ENCODE measurements around the gene PCBP3. TPM values are rescaled to one million over a fixed set of nuclear protein-coding genes. Genes with fewer than 3 reads are reported as not detected.

PCBP3 gene
- total RNA-seq, 1 experiment from 2014 or later = 10.9 TPM

DNA sequence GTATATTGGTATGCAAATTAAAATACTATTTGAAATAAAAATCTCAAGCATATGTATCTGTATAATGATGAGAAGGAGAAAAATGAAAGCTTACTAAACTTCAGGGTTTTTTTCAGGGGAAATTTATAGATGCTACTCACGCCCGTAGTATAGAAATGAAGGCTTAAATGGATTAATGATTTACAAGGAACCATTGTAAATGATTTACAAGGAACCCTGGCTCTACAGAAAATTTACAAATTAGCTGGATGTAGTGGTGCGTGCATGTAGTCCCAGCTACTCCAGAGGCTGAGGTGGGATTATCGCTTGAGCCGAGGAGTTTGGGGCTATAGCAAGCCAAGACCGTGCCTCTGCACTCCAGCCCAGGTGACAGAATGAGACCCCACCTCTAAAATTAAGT lies 150.5 kb downstream of the PCBP3 start:
- Histone ChIP-seq H2BK120ac (ENCODE audit: low read depth, low read length, poor library complexity, severe bottlenecking) (no peak overlapping the region), H3K23me2 (ENCODE audit: insufficient read length, low read depth, low read length, poor library complexity, severe bottlenecking) (no peaks in the 10 kb centered on the region), H3K14ac (ENCODE audit: insufficient read depth, low read length) (no peak overlapping the region), H2BK5ac (ENCODE audit: insufficient read length, low read length) (no peak overlapping the region), H3K27me3 (ENCODE audit: insufficient read depth, low read length) (no peaks in the 10 kb centered on the region), H3K79me2 (ENCODE audit: insufficient read depth, low read length) (no peaks in the 10 kb centered on the region), H3K9me3 (ENCODE audit: control insufficient read depth, low read depth, low read length) (no peaks in the 10 kb centered on the region), H3K4ac (ENCODE audit: low read depth, low read length) (no peak overlapping the region), H3K56ac (ENCODE audit: insufficient read length, low read depth, low read length) (no peak overlapping the region), H4K91ac (ENCODE audit: insufficient read length, low read depth, low read length) (no peak overlapping the region), H3K18ac (ENCODE audit: insufficient read length, low read depth, low read length) (no peak overlapping the region), H3K4me2 (ENCODE audit: insufficient read depth, insufficient read length, low read length) (no peak overlapping the region), H2BK15ac (ENCODE audit: low read depth, low read length) (no peak overlapping the region), H4K8ac (replicated peaks; ENCODE audit: insufficient read length, low read depth, low read length) (no peak overlapping the region), H3K9ac (ENCODE audit: extremely low read depth, insufficient read length, low read length) (no peak overlapping the region), H2AK5ac (ENCODE audit: insufficient read length, low read length) (no peak overlapping the region), H4K5ac (ENCODE audit: insufficient read length, low read depth, low read length) (no peak overlapping the region), H3K27ac (ENCODE audit: insufficient read length, low read depth, low read length) (no peak overlapping the region), H2BK12ac (ENCODE audit: insufficient read length, low read depth, low read length) (no peak overlapping the region), H3T11ph (ENCODE audit: low read length) (no peak overlapping the region), H4K20me1 (ENCODE audit: control insufficient read depth, insufficient read depth, insufficient read length) (peaks cover 2% of the 10 kb centered on the region), H3K79me1 (ENCODE audit: insufficient read depth, low read depth, low read length, poor library complexity, severe bottlenecking) (no peaks in the 10 kb centered on the region), H2AFZ (ENCODE audit: low read length) (no peak overlapping the region), H2BK20ac (ENCODE audit: low read depth, low read length, poor library complexity, severe bottlenecking) (no peak overlapping the region), H3K23ac (ENCODE audit: insufficient read length, low read depth, low read length) (no peak overlapping the region), H3K4me1 (ENCODE audit: insufficient read depth, low read length) (no peaks in the 10 kb centered on the region)
- no peaks in the 10 kb centered on the region for H3K4me1 Mint-ChIP-seq
- no peaks in the 10 kb centered on the region for H3K9me3 Mint-ChIP-seq
- H3K36me3 Mint-ChIP-seq (ENCODE audit: insufficient read depth in 1 of 3, low read depth in 3 of 3) = peaks cover 0 to 4% (median 0%) of the 10 kb centered on the region in 3 experiments; a peak in 1 of 7 replicates
- H3K27me3 Mint-ChIP-seq (ENCODE audit: low read depth) = peaks cover 2% of the 10 kb centered on the region; the same call in 1 of the 2 replicates
- DNase-seq = no peak
- no CpG with 5 or more reads among the region's 6 CpGs for WGBS (ENCODE audit: extremely low coverage, insufficient read length, low lambda C conversion rate)
- TF ChIP-seq, protein P1, sequence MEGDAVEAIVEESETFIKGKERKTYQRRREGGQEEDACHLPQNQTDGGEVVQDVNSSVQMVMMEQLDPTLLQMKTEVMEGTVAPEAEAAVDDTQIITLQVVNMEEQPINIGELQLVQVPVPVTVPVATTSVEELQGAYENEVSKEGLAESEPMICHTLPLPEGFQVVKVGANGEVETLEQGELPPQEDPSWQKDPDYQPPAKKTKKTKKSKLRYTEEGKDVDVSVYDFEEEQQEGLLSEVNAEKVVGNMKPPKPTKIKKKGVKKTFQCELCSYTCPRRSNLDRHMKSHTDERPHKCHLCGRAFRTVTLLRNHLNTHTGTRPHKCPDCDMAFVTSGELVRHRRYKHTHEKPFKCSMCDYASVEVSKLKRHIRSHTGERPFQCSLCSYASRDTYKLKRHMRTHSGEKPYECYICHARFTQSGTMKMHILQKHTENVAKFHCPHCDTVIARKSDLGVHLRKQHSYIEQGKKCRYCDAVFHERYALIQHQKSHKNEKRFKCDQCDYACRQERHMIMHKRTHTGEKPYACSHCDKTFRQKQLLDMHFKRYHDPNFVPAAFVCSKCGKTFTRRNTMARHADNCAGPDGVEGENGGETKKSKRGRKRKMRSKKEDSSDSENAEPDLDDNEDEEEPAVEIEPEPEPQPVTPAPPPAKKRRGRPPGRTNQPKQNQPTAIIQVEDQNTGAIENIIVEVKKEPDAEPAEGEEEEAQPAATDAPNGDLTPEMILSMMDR (conservative IDR thresholded peaks at IDR 0.05) = no peak
- H3K27ac Mint-ChIP-seq = no peak overlapping the region
- H3K4me3 Mint-ChIP-seq = no peak overlapping the region
